ENCODE measurements around the gene MRPS7.

DNA sequence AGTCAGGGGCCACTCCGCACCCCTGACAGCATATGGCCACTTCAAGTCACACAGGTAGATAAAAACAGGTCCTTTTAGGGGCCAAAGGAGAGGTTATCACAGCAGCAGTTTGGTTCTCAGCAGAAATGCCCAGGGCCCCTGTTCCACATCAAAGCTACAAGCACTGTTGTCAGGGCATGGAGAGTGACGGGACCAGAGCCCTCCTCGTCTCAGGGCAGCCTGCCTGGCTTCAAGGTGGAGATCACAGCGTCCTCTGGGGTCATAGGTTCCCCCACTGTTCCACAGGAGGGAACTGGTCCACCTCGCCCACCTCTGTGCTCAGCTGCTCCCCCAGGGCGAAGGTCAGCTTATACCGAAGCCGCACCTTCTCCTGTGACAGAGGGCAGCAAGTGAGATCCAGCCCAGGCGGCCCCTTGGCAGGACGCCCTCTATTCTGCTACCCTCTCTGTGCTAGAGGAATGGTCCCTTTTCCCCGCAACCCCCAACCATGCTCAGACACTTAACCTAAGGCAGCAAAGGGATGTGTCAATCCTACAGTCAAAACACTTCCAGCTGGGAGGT, 23.6 kb upstream of the MRPS7 start:
- TF ChIP-seq, protein P1, sequence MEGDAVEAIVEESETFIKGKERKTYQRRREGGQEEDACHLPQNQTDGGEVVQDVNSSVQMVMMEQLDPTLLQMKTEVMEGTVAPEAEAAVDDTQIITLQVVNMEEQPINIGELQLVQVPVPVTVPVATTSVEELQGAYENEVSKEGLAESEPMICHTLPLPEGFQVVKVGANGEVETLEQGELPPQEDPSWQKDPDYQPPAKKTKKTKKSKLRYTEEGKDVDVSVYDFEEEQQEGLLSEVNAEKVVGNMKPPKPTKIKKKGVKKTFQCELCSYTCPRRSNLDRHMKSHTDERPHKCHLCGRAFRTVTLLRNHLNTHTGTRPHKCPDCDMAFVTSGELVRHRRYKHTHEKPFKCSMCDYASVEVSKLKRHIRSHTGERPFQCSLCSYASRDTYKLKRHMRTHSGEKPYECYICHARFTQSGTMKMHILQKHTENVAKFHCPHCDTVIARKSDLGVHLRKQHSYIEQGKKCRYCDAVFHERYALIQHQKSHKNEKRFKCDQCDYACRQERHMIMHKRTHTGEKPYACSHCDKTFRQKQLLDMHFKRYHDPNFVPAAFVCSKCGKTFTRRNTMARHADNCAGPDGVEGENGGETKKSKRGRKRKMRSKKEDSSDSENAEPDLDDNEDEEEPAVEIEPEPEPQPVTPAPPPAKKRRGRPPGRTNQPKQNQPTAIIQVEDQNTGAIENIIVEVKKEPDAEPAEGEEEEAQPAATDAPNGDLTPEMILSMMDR (IDR thresholded peaks at IDR 0.05; ENCODE audit: insufficient read depth, low read depth, low read length): no peak
- no peak for TF ChIP-seq EZH2 (IDR thresholded peaks at IDR 0.05; ENCODE audit: insufficient read depth, low read length)
